Stimulated activated CD4-positive, alpha-beta T cell treated with anti-CD3 and anti-CD28 coated beads, Interleukin-15, amount 100 ng/mL, for 24 hours (primary cell): ENCODE measurements around the gene HOXA11.

Source experiments
- DNase-seq: peaks from one replicate; pipeline ENCODE4 v3.0.0-alpha.2; 2020

HOXA11 gene

DNA sequence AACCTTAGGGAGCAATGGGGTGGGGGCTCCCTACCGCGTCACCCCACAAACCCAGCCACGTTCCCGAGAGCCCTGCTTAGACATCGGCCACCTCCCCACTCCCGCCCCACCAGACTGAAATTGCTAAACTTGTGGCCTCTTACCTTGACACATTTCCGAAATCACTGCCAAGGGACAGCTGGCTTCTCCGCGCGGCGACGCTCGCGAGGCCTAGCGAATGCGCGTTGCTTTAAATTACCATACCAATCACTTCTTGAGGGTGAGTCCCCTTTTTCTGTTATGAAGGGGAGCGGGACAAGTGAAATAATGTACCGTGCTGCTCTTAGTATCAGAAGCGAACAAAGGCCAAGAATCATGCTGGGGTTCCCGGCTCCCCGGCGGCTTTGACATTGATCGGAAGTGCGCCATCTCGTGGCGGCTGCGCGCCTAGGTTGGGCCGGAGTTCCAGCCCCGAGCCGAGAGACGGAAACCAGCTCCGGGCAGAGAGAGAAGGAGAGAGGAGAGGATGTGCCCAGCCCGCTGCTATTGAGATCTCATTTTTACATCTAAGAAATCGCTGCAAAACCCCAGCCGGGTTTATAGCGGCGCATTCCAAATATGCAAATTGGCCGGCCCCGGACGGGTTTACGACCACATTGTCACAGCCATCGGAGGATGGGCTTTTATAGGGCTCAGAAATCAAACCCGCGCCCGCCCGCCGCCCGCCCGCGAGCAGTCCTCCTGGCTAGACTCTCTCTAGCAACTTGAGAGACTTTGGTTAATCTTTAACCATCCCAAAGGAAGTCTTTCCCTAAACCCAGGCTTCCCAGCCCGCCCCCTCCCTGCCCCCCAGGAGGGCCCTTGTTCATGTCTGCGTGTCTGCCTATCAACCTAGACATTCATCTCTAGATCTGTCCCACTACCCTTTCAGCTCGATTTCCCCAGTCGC, 5.3 kb downstream of the HOXA11 start:
- DNase-seq, result peak; percentile 74

DNA sequence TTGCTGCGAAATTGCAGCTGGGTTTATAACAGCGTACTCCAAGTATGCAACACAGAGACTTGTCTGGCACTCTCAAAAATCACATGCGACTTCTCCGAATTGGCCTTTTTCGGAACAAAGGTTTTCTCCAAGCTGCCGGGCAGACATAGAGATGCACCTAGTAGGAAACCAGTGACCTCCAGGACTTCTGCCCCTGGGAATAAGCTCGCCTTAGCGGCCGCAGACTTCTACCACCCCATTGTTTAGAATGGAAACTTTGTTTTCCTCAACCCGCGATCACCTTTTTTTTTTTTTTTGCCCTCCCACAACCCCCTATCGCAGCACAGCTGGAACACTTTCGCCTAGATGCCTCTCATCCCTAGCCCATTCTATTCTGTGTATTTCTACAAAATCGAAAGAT, 6.0 kb downstream of the HOXA11 start:
- DNase-seq, result no peak

DNA sequence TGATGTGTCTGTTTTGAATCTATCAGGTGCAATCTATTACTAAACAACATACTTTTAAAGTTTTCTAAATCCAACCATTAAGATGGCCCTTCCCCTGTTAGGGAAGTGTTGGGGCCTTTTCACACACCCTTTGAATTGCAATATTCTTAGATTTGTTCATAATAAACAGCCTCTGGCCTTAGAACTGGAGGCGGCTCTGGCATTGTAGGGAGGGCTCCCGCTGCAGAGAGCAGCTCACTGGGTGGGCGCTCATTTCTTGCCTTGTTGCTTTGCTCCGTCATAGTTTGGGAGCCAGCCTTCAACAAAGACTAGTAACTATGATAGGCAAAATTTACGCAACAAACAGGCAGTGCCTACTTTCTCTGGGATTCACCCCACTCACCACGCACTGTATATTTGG, 6.7 kb downstream of the HOXA11 start:
- DNase-seq, result no peak

DNA sequence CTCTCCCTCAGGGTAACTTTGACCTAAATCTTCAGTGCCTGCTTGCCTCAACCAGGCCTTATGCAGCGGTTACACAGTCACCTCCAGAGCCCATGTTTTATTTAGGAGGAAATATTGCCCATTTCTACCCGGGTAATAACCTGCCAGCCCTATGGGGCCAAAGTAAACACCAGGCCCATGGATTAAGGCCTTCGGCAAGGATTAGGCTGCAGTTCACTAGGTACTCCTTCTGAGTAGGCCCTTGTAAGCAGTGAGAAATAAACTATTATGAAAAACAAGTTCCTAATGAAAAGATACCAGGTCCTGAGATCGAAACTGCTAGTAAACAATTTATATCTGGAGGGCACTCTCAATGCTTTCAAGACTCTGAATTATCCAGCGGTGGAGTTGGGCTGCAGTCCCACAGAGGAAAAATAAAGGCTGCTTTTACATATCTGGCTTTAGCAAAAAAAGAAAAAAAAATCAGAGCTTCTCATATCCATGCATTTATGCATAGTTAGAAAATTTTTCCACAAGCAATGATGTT, 7.2 kb downstream of the HOXA11 start:
- DNase-seq, result peak; percentile 0

DNA sequence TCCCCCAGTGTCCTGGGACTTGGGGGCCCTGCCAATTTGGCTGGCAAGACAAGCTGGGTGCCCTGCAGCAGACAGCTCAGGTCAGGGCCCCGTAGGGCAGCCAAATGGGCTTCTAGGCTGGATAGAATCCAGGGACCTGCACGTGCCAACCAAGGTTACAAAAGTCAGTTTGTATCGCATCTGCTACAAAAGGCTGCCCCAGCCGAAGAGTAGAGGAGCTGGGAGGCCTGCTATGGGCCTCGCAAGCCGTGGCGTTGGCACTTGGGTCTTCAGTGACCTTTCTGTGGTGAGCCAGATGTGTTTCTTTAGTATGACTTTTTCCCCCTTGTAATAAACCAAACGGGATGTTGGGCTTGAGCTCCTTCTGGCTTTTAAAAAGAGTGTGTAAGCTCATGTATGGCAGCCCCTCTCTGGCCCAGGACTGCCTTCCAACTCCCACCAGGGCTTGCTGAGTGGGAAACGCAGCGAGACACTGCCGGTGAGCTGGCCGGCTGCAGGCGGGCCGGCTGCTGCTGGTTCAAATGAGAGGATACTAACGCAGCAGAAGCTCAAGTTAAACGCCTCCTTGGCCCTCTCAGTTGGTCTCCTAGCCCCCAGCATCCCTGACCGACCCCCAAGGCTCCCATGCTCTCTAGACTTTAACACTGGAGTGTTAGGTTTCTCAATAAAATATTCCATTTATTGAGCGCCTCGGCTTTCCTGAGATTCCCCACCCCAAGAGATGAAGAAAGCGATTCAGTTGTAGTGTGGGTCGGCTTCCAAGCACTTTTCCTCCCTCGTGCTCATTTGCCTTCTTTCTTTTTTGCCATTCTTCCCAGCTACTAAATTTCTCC, 7.9 kb downstream of the HOXA11 start:
- DNase-seq, result peak; percentile 0

DNA sequence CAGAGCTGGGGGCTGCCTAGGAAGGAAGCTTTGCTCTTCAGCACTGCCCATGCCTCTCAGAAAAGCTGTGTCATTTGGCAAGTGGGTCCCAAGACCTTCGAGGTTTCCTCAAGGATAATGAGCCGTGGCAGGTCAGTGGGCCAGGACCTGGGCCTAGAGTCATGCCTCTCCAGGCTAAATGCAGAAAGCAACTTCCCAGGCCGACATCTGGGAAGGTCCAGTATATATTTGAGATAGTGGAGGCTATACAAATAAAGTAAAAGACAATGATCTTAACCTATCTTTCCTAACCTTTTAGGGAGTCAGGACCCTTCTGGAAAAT, 8.5 kb downstream of the HOXA11 start:
- peak; percentile 0 for DNase-seq

DNA sequence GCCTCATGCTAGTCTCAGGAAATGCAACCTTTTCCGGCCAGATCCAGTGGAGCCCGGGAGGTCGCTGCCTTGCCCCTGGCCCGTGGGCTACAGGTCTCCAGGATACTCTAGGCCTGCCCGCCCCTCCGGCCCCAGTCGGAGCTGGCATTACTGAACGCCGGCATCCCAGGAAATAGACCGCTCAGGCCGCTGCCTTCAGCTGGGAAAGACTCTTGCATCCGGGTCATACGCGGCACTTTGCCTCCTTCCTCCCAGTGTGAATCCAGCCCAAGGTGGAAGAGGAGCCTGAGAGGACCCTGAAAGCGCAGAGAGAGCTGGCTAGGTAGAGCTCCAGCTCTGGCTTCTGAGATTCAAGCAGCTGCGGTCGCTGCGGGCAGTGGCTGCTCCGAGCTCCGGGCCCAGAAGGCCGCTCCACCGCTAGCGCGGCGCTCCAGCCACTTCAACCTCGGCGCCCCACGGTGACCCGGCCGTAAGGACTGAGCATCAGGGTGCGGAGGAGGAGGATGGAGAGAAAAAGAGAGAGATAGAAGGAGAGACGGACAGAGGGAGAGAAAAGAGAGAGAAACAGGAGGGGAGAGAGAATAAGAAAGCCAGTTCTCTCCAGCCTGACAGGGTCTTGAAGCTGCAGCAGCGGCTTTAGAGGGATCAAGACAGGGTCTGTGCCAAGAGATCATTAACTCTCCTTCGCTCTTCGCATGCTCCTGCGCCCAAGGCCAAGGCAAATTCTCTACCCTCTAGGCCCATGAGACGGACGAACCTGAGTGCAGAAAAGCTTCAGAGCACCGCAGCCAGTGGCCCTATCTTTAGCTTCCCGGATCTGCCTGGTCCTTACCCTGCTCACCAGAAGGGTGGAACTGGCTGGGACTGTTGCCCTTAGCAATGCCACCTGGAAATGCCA, 9.2 kb downstream of the HOXA11 start:
- DNase-seq, result peak; percentile 0

DNA sequence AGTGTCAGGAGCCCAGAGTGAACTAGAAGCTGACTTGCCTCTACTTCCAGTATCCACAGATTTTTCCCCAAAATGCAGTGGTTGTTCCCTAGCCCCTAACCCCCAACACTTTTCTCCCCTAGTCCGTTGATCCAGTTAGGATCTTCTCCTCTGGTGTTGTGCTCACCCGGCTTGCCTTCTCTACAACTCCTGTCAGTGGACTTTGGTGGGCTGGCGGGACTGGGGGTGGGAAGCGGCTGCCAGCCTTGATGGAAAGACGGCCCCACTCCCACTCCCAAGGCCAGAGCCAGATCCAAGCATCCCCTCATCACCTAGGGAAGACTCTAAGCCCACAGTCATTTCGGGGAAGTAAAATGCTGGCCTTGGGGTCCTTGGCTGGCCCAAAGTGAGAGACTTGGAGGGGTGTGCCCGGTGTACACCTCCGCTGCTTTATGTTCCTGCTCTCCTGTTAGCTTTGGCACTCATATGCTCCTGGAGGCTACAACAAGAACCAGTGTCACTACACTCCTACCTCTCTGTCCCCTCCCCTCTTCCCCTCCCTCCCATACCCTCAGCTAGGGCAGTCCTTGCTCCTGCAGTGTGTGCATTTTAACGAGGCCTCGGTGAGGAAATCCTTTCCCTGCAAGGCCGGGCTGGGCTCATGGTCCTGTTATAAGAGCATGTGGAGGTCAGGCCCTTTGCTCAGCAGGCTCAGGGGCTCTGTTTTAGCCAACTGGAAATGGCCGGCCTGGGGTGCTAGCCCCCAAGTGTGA, 10.0 kb downstream of the HOXA11 start:
- peak; percentile 1 for DNase-seq

DNA sequence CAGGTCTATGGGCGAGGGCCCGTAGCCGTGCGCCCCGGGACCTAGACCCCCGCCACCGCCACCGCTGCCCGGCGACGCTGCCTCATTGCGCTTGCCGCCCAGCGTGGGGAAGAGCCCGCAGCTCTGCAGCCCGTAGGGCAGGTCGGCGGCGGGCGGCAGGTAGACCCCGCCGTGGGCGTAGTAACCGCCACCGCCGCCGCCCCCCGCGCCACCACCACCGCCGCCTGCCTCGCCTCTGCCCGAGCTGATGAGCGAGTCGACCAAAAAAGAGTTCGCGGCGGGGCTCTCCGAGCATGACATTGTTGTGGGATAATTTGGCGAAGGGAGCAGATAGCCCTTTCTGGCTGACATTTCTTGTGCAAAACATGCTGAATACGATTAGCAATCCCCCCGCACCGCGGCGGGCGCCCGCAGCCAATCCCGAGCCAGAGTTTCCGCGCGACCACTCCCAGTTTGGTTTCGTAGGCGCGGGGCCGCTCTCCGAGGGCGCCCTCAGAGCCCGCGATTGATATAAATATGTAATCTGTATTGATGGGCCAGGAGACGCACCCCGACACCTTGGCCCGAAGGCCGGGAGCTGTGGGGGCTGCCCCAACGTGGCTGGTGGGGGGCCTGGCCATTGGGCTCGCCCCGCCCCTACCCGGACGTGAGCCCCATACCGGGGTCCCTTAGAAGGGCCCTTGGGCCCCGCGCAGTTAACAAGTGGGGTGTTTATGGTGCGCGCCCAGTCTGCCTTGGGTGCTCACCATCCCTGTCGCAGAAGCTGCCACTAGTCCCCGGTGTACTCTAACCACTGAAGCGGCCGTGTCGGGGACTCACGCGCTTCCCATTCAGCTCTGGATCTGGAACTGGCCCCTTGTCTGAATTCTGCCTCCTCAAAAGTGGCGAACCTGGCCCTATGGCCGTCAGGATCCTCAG, 10.8 kb downstream of the HOXA11 start, which contains the start of gene HOXA10:
Gene HOXA10, minus strand, starts transcription at position 365 of the 918 bp plus-strand sequence. Its CDS starts 14 bp downstream, at position 351.
- peak; percentile 9 for DNase-seq

DNA sequence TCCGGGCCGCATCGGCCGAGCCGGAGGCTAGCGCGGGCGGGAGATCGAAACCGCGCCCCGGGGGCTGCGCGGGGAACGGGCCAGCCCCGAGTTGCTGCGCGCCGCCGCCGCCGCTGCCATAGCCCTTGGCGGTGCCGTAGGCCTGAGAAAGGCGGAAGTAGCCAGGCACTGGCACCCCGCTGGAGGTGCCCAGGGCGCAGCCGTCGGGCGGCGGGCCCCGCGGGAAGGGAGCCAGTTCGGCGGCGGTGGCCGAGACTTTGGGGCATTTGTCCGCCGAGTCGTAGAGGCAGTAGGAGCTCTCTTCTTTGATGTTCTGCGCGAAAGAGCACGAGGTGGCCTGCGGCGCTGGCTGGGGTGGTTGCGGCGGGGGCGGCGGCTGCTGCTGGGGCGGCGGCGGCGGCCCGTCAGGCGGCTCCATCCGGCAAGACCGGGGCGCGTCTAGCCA, 11.5 kb downstream of the HOXA11 start:
- peak; percentile 37 for DNase-seq

DNA sequence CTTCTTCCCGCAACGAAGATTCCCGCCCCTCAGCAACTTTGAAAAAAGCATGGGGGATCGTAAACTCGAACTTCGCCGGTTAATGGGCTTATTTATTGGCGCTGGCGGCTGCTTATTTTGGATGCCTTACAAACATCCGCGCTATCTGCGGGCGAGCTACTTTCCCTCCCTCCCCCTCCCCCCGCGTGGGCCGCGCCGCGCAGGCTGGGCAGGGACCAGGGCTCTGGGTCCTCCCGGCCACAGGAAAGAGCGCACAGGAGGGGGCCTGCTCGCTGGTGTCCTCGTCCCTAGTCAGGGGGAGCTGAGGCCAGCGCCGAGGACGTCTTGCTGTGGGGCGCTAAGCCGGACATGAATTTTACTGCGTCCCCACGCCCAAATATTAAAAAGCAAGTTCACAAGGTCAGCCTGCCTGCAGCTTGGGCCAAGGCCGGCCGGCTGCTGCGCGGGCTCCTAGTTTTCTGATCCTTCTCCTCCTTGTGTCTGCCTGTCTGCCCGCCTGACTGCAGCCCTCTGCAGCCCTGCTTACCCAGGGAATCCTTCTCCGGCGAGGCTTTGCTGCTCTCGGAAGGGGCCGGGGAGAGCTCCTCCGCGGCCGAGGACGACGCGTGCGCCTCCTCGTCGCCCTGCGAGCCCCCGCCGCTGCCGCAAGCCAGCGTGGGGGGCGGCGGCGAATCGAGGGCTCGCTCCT, 12.1 kb downstream of the HOXA11 start:
- peak; percentile 19 for DNase-seq

DNA sequence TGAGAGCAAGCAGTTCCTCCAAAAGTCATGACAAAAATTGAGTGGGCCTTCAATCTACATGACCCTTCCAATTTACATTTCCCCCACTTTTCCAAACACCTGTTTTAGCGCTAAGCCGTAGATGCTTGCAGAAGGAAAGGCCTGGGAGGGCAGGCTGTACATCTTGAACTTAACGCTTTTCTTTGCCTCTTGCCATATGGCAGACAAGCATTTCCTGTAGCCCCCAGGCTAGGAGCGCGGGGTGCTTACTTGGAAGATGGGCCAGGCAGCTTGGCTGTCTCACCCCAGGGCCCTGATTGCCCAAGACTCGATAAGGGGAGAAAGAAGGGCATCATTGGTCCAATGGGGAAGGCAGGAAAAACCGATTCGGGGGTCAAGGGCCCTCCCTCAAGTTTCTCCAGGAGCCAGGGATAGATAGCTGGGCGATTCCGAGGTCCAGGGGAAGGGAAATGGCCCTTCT, 12.7 kb downstream of the HOXA11 start:
- peak; percentile 3 for DNase-seq

DNA sequence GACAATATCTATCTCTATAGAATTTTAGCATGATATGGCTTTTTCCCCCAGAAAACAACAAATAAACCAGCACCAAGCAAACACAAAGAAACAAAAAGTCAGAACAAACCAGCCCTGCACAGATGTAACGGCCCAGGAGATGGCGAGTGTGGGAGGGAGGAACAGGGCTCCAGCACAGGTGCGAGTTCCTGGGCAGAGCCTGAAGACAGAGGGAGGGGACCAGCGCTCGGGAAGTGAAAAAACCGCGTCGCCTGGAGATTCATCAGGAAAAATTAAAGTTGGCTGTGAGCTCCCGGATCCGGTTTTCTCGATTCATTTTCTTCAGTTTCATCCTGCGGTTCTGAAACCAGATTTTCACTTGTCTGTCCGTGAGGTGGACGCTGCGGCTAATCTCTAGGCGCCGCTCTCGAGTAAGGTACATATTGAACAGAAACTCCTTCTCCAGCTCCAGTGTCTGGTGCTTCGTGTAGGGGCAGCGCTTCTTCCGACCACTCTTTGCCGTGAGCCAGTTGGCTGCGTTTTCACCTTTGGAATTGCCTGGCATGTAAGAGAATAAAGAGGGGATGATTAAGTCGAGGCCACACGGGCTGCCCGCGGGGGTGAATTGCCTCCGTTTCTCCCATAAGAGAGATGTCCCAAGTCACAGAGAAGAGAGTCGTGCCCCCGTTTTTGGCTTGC, 13.3 kb downstream of the HOXA11 start:
- DNase-seq, result peak; percentile 6

DNA sequence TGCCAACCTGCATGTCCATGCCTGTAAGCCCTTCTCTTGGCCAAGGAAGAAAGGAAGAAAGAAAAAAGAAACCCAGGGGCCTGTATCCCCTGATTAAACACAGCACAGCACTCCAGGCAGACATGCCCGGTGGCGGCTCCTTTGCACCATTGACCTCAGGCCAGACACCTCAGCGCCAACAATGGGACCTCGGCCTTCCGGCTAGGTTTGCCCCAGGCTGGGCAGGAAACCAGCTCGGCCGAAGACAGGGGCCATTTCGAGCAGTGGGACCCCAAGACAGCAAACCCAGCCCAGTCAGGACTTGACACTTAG, 13.8 kb downstream of the HOXA11 start:
- peak; percentile 1 for DNase-seq

DNA sequence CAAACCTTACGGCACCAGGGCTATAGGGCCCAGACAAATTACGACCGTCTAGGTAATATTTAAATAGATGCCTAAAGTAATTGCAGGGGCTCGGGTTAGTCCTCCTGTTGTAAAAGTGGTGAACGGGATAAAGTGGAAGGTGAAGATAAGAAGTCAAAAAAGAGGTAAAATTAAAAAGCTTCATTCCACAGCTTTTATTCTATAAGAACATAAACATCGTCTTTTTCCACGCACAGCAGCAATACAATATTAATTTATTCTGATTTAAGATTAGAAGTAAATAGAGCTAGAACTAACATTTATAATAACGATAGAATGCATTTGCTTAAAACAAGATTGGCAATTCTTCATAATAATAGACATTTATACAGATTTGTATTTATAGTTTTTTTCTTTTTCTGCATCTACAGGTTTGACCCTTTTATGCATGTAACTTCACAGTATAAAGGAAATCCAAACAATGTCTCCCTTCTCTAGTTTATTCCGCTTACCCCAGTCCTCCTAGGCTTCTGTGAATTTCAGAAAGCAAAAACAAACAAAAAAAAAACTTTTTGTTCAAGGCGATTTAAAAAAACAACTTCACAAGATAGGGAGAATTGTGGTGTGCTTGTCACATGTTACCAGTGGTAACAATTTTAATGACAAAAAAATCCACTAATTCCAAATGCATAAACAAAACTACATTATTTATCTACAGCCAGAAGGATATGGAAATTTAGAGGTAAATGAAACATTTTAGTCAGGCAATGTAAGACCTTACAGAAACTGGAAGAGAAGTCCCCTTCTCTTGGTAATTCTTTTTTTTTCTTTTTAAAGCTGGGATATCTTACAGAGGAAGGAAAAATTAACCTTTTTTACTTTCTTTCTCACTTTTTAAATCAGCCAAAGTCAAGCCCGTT, 14.4 kb downstream of the HOXA11 start:
- no peak for DNase-seq

DNA sequence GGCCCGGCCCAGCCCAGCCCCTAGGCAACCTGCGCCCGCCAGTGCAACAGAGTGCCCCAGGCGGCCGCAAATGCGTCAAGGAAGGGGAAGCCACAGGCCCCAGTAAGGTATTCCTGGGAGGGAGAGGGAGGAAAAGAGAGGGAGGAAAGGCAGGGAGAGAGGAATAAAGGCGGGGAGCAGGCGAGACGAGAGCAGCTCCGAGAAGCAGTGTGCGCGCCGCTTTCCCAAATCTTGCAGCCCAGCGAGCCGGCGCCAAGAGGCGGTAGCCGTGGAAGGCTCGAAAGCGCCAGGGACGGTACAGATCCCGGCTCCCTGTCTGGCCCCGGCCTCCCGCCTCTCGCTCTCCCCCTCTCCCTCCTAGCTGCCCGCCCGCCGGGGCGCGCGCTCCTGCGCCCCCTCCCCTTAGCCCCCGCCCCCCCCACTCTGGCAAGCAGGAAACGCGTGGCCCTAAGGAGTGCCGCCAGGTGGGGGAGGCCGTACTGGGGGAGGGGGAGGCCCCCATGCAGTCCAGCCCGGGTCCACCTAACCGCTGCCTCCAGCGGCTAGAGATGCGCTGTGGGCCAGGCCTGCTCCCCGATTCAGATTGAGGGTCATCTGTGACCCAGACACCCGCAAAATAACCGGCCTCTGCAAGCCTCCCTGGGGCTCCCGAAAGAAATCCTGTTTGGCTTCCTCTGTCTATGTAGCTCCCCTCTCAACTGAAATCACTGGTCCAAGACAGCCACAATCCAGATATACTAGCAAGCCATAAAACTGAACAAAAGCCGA, 15.2 kb downstream of the HOXA11 start:
- no peak for DNase-seq

DNA sequence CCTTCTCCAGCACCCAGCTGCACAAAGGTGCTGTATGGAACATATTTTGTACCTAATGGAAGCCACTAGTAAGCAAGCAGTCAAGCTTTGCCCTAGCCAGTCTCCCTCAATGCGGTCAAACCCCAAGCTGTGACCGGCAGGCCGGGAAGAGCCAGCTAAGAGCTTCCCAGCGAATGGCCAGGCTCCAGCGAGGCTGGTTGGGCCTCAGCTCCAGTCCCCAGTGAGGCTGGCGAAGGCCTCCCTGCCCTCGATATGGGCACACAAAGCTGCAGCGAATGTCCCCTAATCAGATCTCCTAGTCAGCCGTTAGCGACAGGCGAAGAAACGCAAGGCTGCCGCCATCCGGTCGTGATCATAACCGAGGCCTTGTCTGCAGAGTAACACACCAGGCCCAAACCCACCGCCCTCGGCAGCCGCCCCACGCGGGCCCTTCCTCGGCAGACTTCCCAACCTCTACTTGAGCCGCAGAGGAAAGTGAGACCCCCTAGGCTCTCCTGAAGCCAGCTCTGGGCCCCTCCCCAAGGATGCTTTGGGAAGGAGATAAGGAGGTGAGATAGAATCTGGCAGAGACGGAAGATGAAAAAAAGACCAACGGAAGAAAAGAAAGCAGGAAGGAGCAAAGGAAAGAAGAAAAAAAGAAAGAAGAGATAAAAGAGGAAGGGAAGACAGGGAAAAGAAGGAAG, 16.6 kb downstream of the HOXA11 start:
- DNase-seq, result peak; percentile 56
